ENCODE results near the gene DENND1A. TPM values are rescaled to one million over a fixed set of nuclear protein-coding genes. Genes with fewer than 3 reads are reported as not detected.
"Not testable (repeated sequence)": the region's sequence is repeated elsewhere in the genome, so short reads cannot be mapped to it uniquely, and the experiment has no call there.

The DENND1A gene
- total RNA-seq, 1 donor from 2014 or later = 19.9 TPM

DNA sequence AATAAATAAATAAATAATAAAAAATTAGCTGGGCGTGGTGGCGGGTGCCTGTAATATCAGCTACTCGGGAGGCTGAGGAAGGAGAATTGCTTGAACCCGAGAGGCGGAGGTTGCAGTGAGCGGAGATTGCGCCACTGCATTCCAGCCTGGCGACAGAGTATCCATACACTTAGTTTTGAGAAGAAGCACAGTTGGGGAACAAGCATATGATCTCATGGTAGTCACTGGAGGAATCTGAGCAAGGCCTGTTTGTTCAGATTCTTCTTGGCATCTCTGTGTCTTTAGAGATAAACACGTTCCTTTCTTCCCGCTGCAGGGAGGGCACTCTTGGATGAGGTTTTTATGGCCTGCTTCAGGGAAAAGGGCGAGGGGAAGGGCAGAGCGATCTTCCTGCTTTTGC is 15.6 kb upstream of the DENND1A start:
- no peak for DNase-seq (ENCODE audit: extremely low spot score, unreplicated experiment)
- Mint-ChIP-seq H3K36me3 (no peaks in the 10 kb centered on the region), H3K27me3 (peaks cover 10% of the 10 kb centered on the region), H3K9me3 (no peaks in the 10 kb centered on the region), H3K4me1 (ENCODE audit: unreplicated experiment) (peaks cover 6% of the 10 kb centered on the region), H3K27ac (no peak overlapping the region), H3K4me3 (no peak overlapping the region)
- TF ChIP-seq, protein P1, sequence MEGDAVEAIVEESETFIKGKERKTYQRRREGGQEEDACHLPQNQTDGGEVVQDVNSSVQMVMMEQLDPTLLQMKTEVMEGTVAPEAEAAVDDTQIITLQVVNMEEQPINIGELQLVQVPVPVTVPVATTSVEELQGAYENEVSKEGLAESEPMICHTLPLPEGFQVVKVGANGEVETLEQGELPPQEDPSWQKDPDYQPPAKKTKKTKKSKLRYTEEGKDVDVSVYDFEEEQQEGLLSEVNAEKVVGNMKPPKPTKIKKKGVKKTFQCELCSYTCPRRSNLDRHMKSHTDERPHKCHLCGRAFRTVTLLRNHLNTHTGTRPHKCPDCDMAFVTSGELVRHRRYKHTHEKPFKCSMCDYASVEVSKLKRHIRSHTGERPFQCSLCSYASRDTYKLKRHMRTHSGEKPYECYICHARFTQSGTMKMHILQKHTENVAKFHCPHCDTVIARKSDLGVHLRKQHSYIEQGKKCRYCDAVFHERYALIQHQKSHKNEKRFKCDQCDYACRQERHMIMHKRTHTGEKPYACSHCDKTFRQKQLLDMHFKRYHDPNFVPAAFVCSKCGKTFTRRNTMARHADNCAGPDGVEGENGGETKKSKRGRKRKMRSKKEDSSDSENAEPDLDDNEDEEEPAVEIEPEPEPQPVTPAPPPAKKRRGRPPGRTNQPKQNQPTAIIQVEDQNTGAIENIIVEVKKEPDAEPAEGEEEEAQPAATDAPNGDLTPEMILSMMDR (conservative IDR thresholded peaks at IDR 0.05) = no peak

DNA sequence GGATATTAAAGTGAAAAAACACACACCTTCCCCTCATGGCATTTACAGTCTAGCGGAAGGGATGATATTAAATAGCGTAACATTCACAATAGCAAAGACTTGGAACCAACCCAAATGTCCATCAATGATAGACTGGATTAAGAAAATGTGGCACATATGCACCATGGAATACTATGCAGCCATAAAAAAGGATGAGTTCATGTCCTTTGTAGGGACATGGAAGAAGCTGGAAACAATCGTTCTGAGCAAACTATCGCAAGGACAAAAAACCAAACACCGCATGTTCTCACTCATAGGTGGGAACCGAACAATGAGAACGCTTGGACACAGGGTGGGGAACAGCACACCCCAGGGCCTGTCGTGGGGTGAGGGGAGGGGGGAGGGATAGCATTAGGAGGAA is 14.5 kb upstream of the DENND1A start:
- H3K4me1 Mint-ChIP-seq (ENCODE audit: unreplicated experiment); DNase-seq (ENCODE audit: extremely low spot score, unreplicated experiment); H3K36me3 Mint-ChIP-seq; H3K27ac Mint-ChIP-seq; H3K4me3 Mint-ChIP-seq; H3K9me3 Mint-ChIP-seq; H3K27me3 Mint-ChIP-seq: not testable (repeated sequence)

DNA sequence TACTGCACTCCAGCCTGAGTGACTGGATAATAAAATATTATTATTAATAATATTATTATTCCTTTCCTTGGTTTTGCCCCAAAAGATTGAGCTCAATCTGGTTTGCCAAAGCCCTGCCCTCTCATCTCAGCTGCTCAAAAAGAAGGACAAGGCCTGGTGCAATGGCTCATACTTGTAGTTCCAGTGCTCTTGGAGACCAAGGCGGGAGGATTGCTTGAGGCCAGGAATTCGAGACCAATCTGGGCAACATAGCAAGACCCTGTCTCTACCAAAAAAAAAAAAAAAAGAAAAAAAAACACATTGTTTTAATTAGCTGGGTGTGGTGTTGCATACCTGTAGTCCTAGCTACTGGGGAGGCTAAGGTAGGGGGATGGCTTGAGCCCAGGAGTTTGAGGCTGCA is 13.7 kb upstream of the DENND1A start:
- DNase-seq (ENCODE audit: extremely low spot score, unreplicated experiment) = no peak
- Mint-ChIP-seq H3K27ac (no peak overlapping the region), H3K4me1 (ENCODE audit: unreplicated experiment) (peaks cover 6% of the 10 kb centered on the region), H3K4me3 (no peak overlapping the region), H3K27me3 (peaks cover 13% of the 10 kb centered on the region), H3K9me3 (no peaks in the 10 kb centered on the region), H3K36me3 (no peaks in the 10 kb centered on the region)
- TF ChIP-seq, protein P1 (conservative IDR thresholded peaks at IDR 0.05) = no peak

DNA sequence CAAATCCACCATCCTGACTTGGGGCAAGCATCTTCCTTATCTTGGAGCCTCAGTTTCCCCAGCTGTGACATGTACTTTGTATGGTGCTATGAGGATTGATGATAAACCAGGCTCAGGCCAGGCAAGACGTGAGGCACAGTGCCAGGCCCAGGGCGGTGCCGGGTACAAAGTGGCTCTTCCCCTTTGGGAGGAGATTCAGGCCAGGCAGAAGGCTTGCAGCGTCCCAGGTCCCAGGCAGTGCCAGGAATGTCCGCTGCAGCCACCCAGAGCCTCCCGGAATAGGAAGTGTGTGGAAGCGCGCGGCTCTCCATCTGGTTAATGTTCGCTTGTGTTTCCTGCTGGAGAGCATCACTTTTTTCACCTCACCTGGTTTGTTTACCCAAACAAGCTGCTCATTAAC is 12.6 kb upstream of the DENND1A start:
- Mint-ChIP-seq H3K9me3 (no peaks in the 10 kb centered on the region), H3K4me3 (no peak overlapping the region), H3K27me3 (peaks cover 17% of the 10 kb centered on the region), H3K36me3 (no peaks in the 10 kb centered on the region), H3K27ac (no peak overlapping the region), H3K4me1 (ENCODE audit: unreplicated experiment) (peaks cover 6% of the 10 kb centered on the region)
- TF ChIP-seq, protein P1 (conservative IDR thresholded peaks at IDR 0.05) = no peak
- no peak for DNase-seq (ENCODE audit: extremely low spot score, unreplicated experiment)

DNA sequence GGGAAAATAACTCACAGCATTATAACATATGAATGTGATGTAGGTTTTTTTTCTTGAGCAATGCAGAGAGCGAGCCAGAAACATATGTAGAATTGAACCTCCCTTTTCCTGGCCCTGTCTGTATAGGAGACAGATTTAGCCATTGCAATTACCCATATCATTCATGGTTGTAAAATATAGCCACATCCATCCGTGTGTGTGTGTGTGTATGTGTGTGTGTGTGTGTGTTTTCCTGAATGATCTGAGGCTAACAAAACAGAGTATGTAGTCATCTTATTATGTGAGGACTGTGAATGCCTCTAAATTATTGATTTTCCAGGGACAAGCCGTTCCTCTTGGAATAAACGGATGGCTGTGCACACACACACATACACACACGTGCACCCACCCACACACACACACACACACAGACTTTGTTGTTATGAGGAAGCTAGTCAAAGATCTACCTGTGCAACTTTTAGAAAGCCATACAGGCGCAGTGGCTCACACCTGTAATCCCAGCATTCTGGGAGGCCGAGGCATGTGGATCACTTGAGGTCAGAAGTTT is 11.7 kb upstream of the DENND1A start:
- H3K4me1 Mint-ChIP-seq (ENCODE audit: unreplicated experiment) = peaks cover 6% of the 10 kb centered on the region
- H3K27ac Mint-ChIP-seq = no peak overlapping the region
- no peaks in the 10 kb centered on the region for H3K36me3 Mint-ChIP-seq
- H3K9me3 Mint-ChIP-seq = peaks cover 1% of the 10 kb centered on the region
- H3K4me3 Mint-ChIP-seq = no peak overlapping the region
- H3K27me3 Mint-ChIP-seq = peaks cover 19% of the 10 kb centered on the region
- DNase-seq (ENCODE audit: extremely low spot score, unreplicated experiment) = no peak
- TF ChIP-seq, protein P1 (conservative IDR thresholded peaks at IDR 0.05) = no peak

DNA sequence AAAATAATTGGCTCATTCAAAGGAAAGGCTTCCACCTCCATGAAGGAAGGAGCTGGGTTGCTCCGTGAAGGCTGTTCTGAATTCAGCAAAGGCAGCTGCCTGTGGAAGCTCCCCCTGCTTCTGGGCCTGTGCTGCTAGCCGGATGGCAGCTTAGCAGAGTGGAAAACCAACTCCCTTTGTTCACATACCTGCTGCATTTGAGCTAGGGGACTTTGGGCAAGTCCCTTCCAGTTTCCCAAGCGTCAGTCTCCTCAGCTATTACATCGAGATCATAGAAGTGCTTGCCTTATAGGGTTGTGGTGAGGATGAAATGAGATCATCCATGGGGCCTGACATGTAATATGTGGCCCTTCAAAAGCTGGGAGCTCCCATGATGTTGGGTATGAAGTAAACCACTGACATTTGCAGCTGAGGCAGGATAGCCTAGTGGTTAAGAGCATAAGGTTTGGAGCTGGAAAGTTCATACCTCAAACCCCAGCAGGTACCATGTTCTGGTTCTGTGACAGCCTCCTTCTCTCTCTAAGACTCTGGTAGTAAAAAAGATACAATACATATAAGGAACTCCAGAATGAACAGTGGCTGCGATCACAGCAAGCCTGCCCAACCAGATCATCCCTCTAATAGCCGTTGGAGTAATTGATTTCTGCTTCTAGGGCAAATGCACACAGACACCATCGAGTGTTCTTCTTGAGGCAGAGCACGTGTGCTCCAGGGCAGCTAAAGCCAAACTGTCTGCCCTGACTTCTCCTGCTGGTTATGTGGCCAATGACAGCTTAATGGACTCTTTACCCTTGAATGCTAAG is 11.0 kb upstream of the DENND1A start:
- peaks cover 25% of the 10 kb centered on the region for H3K27me3 Mint-ChIP-seq
- peaks cover 5% of the 10 kb centered on the region for H3K9me3 Mint-ChIP-seq

More for the DNA sequence above, 11.0 kb upstream of the DENND1A start:
- Mint-ChIP-seq H3K4me1 (ENCODE audit: unreplicated experiment) (peaks cover 4% of the 10 kb centered on the region), H3K27ac (no peak overlapping the region), H3K36me3 (no peaks in the 10 kb centered on the region), H3K4me3 (no peak overlapping the region)
- TF ChIP-seq, protein P1 (conservative IDR thresholded peaks at IDR 0.05) = peak; percentile 32
- DNase-seq (ENCODE audit: extremely low spot score, unreplicated experiment) = no peak
